ES-I3 (cell line): ENCODE measurements around the gene ARMH1.
"Not testable (repeated sequence)": the region's sequence is repeated elsewhere in the genome, so short reads cannot be mapped to it uniquely, and the experiment has no call there.

Source experiments
- H3K36me3 ChIP-seq: 2 replicates; pipeline ENCODE4 v1.6.1; 2013; ENCODE audit warnings: mild to moderate bottlenecking, low read length, control low read depth, moderate library complexity; ENCODE audit not compliant: insufficient read depth
- H3K4me1 ChIP-seq: 2 replicates; pipeline ENCODE4 v1.6.1; 2013; ENCODE audit warnings: mild to moderate bottlenecking, control low read depth, low read length; ENCODE audit not compliant: insufficient read depth
- H3K9ac ChIP-seq: 2 replicates; pipeline ENCODE4 v1.6.1; 2013; ENCODE audit warnings: low read depth, mild to moderate bottlenecking, low read length, moderate library complexity
- H3K9me3 ChIP-seq: 2 replicates; pipeline ENCODE4 v1.6.1; 2013; ENCODE audit warnings: mild to moderate bottlenecking, low read length, moderate library complexity; ENCODE audit not compliant: control insufficient read depth, insufficient read depth

Gene ARMH1

DNA sequence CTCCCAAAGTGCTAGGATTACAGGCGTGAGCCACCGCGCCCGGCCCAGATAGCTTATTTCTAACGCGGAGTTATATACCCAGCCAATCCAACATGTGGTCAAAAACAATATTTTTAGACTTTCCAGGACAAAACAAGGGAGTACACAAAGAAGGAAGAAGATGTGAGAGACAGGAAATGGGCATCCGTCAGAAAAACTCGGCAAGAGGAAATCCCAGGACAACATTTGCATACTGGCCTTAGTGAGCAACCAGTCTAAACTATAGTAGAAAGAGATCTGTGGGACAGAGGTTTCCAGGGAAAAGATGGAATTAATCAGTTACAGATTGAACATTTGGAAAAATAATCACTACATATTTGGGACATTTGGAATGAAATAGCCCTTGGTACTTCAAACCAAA is 11.4 kb downstream of the ARMH1 start:
- Histone ChIP-seq H3K9me3 (no peaks in the 10 kb centered on the region), H3K4me1 (peaks cover 24% of the 10 kb centered on the region)

DNA sequence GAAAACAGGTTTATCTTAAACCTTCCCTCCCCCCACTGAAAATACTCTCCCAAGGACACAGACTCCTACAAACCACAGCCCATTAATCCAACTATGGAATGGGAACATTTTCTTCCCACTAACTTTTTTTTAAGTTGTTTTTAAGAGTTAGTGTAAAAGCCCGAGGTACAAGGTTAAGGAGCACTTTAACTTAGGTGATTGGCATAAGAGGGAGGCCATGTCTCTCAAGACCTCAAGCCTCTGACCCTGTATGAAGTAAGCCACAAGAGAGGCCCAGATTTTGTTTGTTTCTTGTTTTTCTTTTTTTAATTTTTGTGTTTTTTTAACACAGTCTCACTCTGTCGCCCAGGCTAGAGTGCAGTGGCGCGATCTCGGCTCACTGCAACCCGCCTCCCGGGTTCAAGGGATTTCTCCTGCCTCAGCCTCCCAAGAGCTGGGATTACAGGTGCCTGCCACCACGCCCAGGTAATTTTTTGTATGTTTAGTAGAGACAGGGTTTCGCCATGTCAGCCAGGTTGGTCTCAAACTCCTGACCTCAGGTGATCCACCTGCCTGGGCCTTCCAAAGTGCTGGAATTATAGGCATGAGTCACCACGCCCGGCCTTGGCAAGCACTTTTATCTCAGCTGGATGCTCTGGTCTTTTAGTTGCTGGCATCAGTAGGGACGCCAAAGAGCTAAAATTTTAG is 14.4 kb downstream of the ARMH1 start:
- peaks cover 15% of the 10 kb centered on the region for H3K4me1 ChIP-seq
- H3K36me3 ChIP-seq: no peaks in the 10 kb centered on the region
- no peak overlapping the region for H3K9ac ChIP-seq
- H3K9me3 ChIP-seq: no peaks in the 10 kb centered on the region

More for the DNA sequence above, 11.4 kb downstream of the ARMH1 start:
- Histone ChIP-seq H3K9ac (no peak overlapping the region), H3K36me3 (no peaks in the 10 kb centered on the region)

DNA sequence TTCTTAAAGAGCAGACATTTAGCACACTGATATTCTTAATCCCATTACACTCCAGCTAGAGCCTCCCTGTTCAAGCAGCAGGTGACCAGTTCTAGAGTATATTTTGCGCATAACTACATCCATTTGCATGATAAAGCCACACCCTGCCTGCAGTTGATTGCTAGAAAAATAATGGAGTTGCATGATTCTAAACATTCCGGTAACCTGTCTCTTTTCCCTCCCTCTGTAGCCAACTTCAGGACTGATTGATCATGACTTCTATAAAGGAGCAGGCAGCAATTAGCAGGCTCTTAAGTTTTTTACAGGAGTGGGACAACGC is 14.9 kb downstream of the ARMH1 start:
- Histone ChIP-seq H3K4me1 (peaks cover 15% of the 10 kb centered on the region), H3K9ac (no peak overlapping the region), H3K9me3 (no peaks in the 10 kb centered on the region), H3K36me3 (no peaks in the 10 kb centered on the region)

DNA sequence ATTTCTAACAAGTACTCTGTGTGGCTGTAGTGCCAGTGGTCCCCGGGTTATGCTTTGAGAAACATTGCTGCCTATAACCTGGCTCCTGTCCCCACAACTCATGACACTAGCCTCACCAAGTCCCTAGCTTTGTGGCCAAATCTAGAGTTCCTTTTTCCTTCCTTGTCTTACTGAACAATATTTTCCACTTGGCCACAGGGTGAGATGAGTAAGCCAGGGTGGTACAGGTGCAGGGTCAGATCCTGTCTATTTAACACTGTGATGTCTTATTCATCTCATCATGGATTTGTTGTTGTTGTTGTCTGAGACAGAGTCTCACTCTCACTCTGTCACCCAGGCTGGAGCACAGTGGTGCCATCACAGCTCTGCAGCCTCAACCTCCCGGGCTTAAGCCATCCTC is 18.6 kb downstream of the ARMH1 start:
- Histone ChIP-seq H3K4me1 (peaks cover 15% of the 10 kb centered on the region), H3K36me3 (no peaks in the 10 kb centered on the region), H3K9me3 (no peaks in the 10 kb centered on the region), H3K9ac (no peak overlapping the region)

DNA sequence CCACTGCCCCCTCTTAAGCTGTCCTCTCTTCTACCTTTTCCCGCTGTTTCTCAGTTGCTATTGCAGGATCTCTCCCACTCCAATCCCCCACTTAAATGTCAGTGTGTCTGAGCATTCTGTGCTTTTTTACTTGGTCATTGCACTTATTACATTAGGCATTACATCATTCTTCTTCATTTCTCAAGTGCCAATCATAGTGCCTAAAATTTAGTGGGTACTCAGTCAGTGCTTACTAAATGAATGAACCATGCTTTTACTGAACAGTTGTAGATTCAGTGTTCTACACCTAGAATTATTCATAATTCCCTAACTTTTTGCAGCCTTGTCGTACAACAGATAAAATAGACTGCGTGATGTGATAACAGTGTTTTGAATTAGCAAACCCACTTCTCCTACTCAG is 19.4 kb downstream of the ARMH1 start:
- H3K4me1 ChIP-seq: peaks cover 9% of the 10 kb centered on the region; the same call in 1 of the 2 replicates
- no peaks in the 10 kb centered on the region for H3K9me3 ChIP-seq
- H3K36me3 ChIP-seq: no peaks in the 10 kb centered on the region
- no peak overlapping the region for H3K9ac ChIP-seq

DNA sequence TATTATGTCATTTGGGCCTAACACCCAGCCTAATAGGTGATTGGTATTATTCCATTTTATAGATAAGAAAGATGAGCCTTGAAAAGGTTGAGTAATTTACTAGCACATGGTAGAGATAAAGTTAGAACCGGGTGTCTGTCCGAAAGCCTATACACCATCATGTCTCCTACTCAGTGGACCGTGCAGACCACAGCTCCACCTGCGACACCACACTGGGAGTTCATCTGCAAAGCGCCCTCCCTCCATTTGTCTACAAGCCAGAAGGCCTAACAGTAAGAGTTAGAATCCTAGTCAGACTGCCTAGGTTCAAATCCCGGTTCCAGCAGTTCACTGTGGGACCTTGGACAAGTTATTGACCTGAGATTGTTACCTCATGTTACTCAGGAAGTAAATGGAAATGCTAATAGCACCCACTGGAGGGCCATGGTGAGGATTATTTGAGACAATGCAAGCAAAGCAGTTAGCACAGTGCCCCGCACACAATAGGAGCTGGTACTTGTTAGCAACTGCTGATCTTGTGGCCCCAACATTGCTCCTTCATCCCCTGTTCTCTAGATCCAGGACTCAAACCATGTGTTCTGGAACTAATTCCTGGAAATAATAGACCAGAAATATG is 20.5 kb downstream of the ARMH1 start:
- Histone ChIP-seq H3K9ac (no peak overlapping the region), H3K9me3 (no peaks in the 10 kb centered on the region), H3K36me3 (no peaks in the 10 kb centered on the region), H3K4me1 (no peaks in the 10 kb centered on the region)

DNA sequence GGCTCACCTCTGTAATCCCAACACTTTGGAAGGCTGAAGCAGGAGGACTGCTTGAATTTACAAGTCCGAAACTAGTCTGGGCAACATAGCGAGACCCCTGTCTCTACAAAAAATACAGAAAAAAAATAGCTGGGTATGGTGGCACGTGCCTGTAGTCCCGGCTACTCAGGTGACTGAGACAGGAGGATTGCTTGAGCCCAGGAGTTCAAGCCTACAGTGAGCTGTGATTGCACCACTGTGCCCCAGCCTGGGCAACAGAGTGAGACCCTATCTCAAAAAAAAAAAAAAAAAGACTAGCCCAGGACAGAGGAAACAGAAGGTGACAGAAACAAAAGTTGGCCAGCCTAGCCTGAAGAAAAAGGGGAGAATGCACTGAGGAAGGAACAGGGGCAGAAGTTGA is 21.2 kb downstream of the ARMH1 start:
- Histone ChIP-seq H3K9me3 (no peaks in the 10 kb centered on the region), H3K36me3 (no peaks in the 10 kb centered on the region), H3K9ac (no peak overlapping the region), H3K4me1 (no peaks in the 10 kb centered on the region)

DNA sequence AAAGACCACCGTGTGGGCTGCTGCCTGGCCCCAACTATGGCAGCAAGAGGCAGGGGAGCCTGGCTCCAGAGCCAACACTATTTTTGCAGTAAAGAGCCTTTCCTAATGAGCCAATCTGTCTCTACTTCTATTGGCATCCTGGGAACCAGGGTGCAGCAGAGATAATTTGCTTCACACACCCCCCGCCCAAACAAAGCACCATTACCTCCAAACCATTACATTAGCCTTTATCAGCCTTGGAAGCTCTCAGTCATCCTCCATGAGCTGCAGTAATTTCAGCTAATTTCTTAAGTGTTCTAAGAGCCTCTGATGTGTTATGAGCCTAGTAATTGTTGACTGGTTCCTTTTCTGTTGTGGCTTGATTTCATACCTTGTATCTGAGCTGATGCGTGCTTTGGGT is 21.6 kb downstream of the ARMH1 start:
- no peaks in the 10 kb centered on the region for H3K36me3 ChIP-seq
- no peak overlapping the region for H3K9ac ChIP-seq
- no peaks in the 10 kb centered on the region for H3K9me3 ChIP-seq
- no peaks in the 10 kb centered on the region for H3K4me1 ChIP-seq

DNA sequence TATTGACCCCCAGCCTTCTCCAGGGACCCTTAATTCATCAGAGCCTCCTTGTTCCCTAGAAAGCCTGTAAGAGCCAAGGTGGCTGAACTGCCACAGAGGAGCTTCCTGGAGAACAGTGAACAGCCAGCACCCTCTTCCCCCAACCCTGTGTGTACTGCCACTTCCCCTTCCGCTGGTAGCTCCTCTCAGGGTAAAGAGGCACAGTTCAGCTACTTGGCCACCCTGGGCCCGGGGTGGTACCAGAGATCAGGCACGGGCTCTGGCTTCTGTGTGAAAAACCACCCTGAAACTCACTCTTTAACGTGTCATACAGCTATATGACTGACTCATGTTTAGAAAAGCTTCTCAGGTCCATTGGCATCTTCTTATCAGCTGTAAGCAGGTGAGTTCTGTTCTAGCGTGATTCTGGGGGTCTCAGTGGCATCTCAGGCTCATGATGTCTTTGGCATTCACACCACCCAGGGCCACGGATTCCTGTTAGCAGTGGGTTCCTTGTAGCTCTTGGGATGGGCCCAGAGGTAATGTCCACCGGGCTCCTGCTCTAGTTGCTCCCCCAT is 22.4 kb downstream of the ARMH1 start:
- no peaks in the 10 kb centered on the region for H3K36me3 ChIP-seq
- H3K4me1 ChIP-seq: no peaks in the 10 kb centered on the region
- H3K9ac ChIP-seq: no peak overlapping the region
- no peaks in the 10 kb centered on the region for H3K9me3 ChIP-seq

DNA sequence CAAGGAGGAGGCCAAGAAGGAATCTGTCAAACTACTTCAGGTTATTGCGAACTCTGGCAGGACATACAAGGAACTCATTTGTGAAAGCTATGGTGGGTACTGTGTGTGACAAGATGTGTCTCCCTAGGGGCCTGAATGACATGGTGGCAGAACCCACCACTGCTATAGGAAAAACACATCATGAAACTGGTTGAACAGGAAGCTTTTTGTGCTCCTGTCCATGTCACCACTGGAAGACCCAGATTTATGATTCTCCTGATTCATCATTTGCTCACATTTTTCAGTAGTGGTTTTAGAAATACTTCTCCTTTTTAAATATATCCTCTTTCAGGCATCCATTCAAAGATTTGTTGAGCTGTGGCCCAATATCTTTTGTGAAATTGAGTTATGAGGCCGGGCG is 23.6 kb downstream of the ARMH1 start:
- Histone ChIP-seq H3K4me1 (no peaks in the 10 kb centered on the region; the same call in 1 of the 2 replicates), H3K36me3 (no peaks in the 10 kb centered on the region), H3K9me3 (no peaks in the 10 kb centered on the region), H3K9ac (no peak overlapping the region)

DNA sequence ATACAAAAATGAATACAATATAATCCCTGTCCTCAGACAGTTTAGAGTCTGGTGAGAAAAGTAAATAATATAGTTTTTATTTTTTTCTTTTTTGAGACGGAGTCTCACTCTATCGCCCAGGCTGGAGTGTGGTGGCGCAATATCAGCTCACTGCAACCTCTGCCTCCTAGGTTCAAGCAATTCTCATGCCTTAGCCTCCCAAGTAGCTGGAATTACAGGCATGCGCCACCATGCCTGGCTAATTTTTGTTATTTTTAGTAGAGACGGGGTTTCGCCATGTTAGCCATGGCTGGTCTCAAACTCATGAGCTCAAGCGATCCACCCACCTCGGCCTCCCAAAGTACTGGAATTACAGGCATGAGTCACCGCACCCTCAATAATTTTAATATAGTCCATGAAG is 24.9 kb downstream of the ARMH1 start:
- H3K9me3 ChIP-seq, H3K9ac ChIP-seq, H3K4me1 ChIP-seq, H3K36me3 ChIP-seq: not testable (repeated sequence)

DNA sequence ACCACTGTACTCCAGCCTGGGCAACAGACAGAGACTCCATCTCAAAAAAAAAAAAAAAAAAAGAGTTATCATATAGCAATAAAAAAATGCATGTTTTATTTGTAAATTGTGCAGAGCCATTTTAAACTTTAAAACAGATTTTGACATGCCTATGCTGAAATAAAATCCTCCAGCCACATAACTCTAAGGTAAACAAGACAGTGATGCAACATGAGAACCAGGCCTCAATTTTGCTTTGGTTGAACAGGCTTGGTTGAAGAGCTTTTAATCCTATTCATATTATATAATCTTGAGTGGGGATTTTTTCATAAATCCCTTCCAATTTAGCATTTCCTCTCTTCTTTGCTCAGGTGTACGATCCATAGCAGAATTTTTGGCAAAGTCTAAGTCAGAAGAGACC is 26.1 kb downstream of the ARMH1 start:
- Histone ChIP-seq H3K9me3 (no peaks in the 10 kb centered on the region), H3K9ac (no peak overlapping the region)

DNA sequence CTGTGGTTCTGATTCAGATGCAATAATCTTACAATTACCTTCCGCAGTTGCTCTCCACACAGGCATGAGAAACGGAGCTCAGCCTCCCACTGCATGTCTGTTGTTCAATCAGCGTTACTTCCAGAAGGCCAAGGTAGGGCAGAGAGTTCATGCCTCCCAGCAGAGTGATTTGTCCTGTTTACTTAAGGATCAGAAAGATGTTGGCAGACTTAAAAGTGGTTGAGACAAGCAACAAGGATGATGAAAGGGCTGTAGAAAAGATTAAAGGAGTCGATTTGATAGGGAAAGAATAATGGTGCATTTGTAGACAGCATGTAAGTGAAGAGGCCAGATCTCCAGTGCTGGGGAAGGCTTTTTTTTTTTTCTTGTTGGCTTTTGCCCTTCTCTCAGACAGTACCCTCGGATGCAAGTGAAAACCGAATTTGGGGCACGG is 26.6 kb downstream of the ARMH1 start:
- H3K9ac ChIP-seq: no peak overlapping the region
- no peaks in the 10 kb centered on the region; the same call in 1 of the 2 replicates for H3K4me1 ChIP-seq
- no peaks in the 10 kb centered on the region for H3K9me3 ChIP-seq
- H3K36me3 ChIP-seq: no peaks in the 10 kb centered on the region

More for the DNA sequence above, 26.1 kb downstream of the ARMH1 start:
- no peaks in the 10 kb centered on the region; the same call in 1 of the 2 replicates for H3K4me1 ChIP-seq
- H3K36me3 ChIP-seq: no peaks in the 10 kb centered on the region

DNA sequence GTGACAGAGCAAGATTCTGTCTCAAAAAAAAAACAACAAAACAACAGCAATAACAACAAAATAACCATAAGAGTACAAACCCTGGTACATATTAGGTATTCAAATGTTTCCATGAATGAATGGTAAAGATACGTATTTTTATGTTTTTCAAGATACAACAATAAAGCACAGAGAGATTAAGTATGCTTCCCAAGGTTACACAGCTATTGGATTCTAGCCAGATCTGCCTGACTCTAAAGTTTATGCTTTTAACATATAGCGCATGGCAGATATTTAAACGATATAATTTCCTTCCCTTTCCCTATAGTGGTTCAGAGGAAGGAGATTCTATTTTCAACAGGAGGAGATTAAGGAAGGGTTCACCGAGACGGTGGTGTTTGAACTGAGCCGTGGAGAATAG is 31.0 kb downstream of the ARMH1 start:
- H3K36me3 ChIP-seq: no peaks in the 10 kb centered on the region
- no peaks in the 10 kb centered on the region; the same call in 1 of the 2 replicates for H3K4me1 ChIP-seq
- no peaks in the 10 kb centered on the region for H3K9me3 ChIP-seq
- H3K9ac ChIP-seq: no peak overlapping the region

DNA sequence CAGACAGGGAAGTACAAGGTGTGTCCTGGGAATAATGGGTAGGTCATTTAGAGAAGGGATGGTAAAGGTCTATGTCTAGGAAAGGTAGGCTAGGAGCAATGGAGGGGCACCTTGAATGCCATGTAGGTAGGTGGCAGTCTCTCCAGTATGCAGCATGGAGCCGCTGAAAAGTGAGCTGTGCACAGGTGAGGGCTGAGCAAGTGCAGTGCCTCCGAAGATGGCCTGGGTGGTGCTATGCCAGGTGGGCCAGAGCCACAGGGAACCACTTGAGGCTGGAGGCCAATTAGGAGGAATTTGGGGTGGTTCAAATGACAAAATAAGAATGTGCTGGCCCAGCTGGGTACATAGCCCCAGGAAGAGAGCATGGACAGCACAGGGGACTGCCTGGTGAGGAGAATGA is 31.4 kb downstream of the ARMH1 start:
- Histone ChIP-seq H3K9me3 (no peaks in the 10 kb centered on the region), H3K9ac (no peak overlapping the region), H3K36me3 (no peaks in the 10 kb centered on the region), H3K4me1 (no peaks in the 10 kb centered on the region; the same call in 1 of the 2 replicates)
